GM12873 (cell line): ENCODE results near the gene PHC2.

ENCODE experiments used
- CTCF ChIP-seq: IDR thresholded peaks from 2 replicates; pipeline ENCODE4 v1.5.1; 2012; ENCODE audit warnings: low read depth, mild to moderate bottlenecking, moderate library complexity, low read length, control low read depth; ENCODE audit not compliant: insufficient read depth; ENCODE audit errors: missing control alignments

The PHC2 gene

GRCh38 chr1:33446590-33446989 is 15.7 kb upstream of the PHC2 start:
- no peak for TF ChIP-seq CTCF

GRCh38 chr1:33445108-33445507 is 14.2 kb upstream of the PHC2 start:
- no peak for TF ChIP-seq CTCF

GRCh38 chr1:33443705-33444180 is 12.8 kb upstream of the PHC2 start:
- TF ChIP-seq CTCF, result no peak

GRCh38 chr1:33443080-33443704 is 12.3 kb upstream of the PHC2 start:
- TF ChIP-seq CTCF, result no peak

- no peak for TF ChIP-seq CTCF
These were observed 11.2 kb upstream of the PHC2 start for GRCh38 chr1:33442141-33442540.

- TF ChIP-seq CTCF, result no peak
These were observed 10.3 kb upstream of the PHC2 start for GRCh38 chr1:33441088-33441745.

GRCh38 chr1:33439662-33440061 is 8.8 kb upstream of the PHC2 start:
- no peak for TF ChIP-seq CTCF
